ENCODE measurements around the gene IL10.
A peak's percentile ranks its signal among the peaks of the same experiment; 100 is the strongest.
"Not testable (repeated sequence)": the region's sequence is repeated elsewhere in the genome, so short reads cannot be mapped to it uniquely, and the experiment has no call there.

IL10 gene

DNA sequence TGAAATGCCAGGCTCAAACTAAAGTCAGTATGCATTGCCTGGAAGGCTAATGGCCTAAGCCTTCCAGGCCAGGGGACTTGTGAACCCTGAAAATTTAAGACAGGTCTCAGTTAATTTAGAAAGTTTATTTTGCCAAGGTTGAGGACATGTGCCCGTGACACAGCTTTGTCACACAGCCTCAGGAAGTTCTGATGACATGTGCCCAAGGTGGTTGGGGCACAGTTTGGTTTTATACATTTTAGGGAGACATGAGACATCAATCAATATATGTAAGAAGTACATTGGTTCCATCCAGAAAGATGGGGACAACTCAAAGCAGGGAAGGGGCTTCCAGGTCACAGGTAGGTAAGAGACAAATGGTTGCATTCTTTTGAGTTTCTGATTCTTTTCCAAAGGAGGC is 6.5 kb downstream of the IL10 start:
- DNase-seq (ENCODE audit: low read depth in 2 of 2), result not testable (repeated sequence)

DNA sequence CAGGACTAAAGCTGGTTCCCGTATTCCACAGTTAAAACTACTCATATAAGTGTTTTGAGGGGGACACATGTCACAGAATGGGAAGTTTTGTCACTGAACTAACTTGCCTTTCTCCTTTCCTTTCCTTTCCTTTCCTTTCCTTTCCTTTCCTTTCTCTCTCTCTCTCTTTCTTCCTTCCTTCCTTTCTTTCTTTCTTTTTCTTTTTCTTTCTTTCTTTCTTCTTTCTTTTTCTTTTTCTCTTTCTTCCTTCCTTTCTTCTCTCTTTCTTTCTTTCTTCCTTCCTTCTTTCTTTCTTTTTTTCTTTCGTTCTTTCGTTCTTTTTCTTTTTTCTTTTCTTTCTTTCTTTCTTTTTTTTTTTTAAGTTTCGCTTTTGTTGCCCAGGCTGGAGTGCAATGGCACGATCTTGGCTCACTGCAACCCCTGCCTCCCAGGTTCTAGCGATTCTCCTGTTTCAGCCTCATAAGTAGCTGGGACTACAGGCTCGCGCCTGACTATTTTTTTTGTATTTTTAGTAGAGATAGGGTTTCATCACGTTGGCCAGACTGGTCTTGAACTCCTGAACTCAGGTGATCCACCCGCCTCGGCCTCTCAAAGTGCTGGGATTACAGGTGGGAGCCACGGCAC is 9.4 kb downstream of the IL10 start:
- not testable (repeated sequence) for DNase-seq (ENCODE audit: low read depth in 2 of 2)

DNA sequence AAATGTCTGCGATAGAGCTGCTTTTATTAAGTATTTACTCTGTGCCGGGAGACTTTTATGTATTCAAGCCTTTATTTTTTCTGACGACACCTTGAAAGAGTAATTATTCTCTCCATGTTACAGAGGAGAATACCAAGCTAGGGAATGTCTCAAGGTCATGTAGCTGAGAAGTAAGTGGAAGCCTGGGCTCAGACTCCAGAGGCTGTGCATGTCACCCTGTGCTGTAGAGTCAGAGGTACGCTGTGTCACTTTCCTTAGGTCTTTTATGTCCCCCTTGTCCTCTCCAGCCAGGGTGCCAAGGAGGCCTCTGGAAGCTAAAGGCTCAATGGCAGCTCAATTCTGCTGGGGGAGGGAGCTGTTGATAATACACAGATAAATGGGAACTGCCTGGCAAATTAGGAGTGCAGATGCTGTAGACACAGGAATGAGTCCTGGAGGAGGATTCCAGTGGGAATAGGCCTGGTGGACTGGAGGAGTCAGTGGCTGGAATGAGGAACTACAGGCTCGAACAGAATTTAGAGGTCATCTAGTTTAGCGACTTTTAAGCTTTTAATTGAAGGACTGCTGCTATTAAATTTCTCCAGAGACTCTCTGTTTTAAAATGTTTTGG is 11.0 kb downstream of the IL10 start:
- no peak for DNase-seq (ENCODE audit: low read depth in 2 of 2)

DNA sequence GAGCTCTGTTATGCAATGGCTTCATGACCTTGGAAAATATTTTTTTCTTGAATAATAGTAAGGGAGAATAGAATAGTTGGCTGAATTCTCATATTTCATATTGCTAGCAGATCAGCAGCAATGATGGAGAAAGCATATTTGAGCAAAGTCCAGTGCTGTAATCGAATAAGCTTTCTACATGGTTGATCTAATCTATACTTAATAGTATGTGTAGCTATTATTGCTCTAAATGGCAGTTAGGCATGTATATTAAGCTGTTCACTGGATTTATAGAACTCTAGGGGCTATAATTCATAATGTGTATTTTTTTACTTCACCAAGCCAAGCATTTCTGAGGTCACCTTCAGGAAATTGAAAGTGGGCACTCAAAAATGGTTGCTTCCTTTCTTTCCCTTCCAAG is 11.7 kb downstream of the IL10 start:
- DNase-seq (ENCODE audit: low read depth in 2 of 2), result no peak

DNA sequence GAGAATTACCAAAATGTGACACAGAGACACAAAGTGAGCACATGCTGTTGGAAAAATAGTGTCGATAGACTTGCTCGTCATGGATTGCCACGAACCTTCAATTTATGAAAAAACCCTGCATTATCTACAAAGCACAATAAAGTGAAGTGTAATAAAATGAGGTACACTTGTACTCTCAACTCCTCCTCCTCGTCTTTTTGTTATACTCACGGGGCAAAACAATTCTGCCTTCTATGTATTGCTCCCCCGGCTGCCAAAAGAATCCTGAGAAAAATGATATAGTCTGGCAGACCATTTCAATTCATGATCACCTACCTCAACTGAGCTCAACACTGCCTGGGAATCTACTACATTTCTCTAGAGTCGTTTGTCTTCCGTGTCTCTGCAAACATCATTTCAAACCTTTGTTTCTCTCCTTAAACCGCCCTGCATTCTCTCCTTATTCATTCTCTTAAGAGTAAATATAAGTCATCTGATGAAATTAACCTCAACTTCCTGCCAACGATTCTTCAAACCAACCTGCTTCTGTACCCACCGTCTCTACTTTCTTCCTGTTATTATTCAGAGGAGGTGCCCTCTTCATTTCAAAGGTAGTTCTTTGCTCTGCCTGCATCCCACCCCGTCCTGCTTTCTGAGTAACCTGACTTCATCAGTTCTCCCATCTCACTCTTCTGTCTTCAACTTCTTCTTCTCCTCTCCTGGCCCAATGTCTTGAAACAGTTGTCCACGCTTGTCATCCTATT is 14.6 kb downstream of the IL10 start:
- no peak for DNase-seq (ENCODE audit: low read depth in 2 of 2)

DNA sequence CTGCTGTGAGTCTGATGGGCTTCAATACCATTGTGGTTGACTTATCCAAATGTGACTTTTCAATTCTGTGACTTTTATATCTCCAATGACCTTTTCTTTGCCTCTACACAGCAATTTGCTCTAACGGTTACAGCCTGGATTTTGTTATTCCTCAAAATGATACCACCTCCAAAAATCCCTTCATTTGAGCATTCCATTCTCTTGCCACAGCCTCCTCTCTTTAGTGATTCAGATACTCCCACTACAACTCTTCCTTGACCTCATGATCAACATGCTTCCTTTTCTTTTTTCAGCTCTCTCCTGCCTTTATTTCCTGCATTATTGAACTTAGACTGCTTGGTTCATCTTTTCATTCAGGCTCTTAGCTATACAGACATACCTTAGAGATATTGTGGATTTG is 18.3 kb downstream of the IL10 start:
- DNase-seq (ENCODE audit: low read depth in 2 of 2), result no peak

DNA sequence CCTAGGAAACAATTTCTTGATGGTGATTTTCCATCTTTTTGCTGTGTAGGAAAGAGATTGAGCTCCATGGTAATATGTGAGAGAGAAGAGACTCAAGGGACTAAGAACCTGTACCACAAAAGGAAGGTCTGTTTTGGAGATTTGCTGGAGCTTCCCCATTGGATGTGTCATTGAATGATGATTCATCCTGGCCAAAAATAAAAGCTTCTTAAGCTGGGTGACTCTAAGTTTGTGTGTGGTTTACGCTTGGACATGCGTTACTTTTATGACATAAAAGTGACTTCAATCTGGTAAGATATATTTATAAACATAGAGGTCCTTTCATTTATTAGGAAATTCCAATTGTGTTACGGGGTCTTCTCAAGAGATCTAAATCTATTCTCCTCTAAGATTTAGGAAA is 19.2 kb downstream of the IL10 start:
- no peak for DNase-seq (ENCODE audit: low read depth in 2 of 2)

DNA sequence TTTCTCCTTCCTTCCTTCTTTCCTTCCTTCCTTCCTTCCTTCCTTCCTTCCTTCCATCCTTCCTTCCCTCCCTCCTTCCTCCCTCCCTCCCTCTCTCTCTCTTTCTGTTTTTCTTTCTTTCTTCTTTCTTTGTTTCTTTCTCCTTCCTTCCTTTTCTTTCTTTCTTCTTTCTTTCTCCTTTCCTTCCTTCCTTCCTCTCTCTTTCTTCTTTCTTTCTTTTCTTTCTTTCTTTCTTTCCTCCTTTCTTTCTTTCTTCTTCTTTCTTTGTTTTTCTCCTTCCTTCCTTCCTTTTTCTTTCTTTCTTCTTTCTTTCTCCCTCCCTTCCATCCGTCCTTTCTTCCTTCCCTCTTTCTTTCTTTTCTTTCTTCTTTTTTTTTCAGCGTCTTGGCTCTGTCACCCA is 19.8 kb downstream of the IL10 start:
- DNase-seq (ENCODE audit: low read depth in 2 of 2), result no peak

DNA sequence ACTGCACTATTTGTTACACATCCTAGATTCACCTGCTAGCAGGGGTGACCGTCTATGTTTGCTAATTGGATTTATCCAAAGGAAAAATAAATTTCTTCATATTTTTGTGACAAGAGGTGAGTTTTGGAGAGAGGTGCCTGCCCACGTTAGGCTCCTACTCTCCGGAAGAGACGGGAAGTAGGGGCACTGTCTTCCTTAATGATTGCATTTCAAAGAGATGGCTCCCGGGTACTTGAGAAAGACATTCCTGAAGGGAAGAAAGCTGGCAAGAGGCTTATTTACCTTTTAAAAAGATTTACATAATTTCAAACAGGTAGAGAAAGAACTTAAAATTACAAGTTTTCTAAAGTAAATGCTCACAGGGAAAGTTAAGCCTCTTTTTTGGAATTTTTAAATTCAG is 20.4 kb downstream of the IL10 start:
- no peak for DNase-seq (ENCODE audit: low read depth in 2 of 2)

DNA sequence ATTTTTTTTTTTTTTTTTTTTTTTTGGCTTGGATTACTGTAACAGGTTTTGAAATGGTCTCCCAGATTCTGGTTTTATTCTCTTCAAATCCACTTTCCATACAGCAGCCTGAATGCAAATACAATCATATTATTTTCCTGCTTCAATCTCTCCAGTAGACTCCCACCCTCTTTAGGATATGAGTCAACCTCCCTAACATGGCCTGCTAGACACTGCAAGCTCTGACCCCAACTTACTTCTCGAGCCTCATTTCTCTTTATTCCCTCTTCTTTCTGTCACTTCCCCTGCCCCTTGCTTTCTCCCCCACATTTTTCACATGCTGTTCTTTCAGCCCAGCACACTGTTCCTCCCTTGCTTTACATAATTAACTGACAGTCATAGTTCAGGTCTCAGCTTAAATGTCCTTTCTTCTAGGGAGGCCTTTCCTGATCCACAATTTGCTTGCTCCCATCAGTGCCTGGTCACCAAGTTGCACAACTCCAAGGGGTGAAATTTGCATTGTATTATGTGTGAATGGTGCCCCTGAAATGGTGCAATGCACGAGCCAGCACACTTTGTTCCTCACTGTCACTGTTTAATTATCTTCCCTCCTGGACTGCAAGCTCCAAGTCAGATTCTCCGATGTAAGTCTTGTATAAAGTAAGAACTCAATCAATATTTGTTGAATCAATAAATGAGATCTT is 23.8 kb downstream of the IL10 start:
- DNase-seq (ENCODE audit: low read depth in 2 of 2), result no peak

DNA sequence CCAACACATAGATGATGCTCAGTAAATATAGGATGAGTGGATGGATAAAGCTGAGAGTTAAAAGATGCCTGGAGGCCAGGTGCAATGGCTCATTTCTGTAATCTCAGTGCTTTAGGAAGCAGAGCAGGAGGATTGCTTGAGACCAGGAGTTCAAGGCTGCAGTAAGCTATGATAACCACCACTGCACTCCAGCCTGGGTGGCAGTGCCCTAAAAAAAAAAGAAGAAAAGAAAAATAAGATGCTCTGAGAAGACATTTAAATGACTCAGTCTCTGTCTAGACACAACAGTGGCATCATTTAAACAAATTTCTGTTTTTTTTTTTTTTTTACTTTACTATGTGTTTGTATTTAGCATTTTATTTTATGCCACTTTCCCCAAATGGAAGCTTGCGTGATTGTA is 27.0 kb downstream of the IL10 start:
- no peak for DNase-seq (ENCODE audit: low read depth in 2 of 2)

DNA sequence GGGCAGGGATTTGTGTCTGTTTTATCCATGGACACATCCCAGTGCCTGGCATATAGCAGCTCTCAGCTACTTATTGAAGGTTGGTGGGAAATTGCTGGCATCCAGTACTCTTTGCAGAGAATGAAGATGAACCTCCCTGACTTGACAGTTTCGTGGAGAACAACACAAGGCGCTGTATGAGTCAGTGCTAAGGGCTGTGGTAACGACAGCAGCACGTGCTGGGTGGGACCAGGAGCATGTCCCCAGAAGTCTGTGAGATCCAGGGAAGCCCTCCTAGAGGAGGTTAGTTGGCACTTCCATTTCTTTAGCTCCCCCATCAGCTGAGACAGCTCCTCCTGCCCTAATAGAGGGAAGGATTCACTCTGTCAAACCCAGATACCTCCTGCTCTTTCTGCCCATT is 27.6 kb downstream of the IL10 start:
- no peak for DNase-seq (ENCODE audit: low read depth in 2 of 2)

DNA sequence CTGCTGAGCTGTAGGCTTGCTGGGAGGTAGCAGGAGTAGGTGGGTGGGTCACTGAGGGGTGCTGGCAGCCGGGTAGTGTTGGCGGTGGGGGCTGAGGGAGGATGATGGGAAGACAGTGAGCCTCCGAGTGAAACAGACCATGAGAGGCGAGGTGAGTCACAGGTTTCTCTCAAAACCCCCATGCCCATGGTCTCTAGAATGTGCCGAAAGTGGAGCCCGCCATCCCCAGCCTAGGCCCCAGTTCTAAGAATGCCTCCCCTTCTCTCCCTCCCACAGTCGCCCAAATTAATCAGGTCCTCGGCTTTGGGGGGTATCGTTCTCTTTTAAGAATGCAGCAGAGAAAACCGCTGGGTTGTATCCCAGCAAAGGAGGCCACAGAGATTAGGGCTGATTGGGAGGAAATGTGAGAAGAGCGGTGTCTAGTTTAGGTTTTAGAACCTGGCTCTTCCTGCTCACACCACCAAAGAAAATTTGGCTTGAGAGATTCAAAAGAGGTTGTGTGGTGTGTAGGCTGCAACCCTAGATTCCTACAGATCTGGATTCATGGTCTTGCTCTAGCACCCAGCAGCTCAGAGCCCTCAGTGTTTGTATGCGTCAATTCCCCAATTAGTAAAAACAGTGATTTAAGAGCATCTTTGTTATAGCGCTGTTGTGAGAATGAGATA is 29.4 kb downstream of the IL10 start:
- DNase-seq (ENCODE audit: low read depth in 2 of 2), result no peak

DNA sequence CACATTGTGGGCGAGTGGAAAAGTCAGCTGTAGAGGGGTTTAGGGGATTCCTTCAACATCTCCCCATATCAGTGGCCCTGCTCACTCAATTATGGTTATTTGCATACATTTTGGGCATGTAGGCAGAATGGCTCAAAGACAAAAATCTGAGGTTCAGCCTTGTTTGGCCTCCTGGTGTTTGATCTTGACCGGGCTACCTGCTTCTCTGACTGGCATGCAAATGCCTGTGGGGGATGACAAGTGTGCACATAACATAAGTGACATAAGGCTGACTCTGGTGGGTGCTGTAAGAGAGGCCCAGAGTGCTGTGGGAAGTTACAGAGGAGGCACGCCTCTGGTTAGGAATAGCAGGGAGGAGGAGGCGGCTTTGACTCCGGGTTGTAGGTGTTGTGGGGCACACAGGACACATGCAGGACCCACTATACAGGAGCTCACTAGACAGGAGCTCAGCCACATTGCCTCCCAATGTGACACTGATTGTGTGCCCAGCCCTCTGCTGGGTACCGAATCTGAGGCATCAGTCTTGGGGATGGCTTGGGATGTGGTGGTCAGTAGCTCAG is 31.1 kb downstream of the IL10 start:
- DNase-seq (ENCODE audit: low read depth in 2 of 2), result no peak

DNA sequence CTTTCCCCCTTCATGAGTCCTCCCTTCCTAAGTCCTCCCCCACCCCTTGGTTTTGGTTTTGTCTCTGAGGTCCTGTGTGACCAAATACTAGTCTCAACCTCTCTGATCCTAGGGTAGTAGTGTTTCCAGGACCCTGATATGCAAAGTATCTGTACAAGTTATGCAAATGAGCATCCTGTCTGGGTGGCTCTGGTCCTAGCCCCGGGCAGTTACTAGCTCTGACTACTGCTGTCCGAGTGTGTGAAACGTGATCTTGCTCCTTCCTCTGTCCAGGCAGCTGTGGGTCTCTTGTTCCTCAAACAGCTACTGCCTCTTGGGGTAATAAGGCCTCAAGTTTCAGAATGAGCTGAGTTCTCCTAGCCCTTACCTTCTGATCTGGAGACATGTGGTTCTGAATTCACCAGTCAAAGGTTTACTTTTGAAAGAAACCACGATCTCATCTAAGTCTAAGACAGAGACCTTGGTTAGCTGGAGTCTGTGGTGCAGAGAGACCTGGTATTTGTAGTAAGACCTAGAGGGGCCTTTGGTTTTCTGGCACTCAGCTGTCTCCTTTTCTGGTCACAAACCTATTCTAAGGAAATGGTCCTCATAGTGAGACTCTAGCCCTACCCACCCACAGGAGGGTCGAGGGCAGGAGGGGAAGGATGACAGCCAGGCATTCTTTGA is 32.8 kb downstream of the IL10 start:
- DNase-seq (ENCODE audit: low read depth in 2 of 2), result no peak

DNA sequence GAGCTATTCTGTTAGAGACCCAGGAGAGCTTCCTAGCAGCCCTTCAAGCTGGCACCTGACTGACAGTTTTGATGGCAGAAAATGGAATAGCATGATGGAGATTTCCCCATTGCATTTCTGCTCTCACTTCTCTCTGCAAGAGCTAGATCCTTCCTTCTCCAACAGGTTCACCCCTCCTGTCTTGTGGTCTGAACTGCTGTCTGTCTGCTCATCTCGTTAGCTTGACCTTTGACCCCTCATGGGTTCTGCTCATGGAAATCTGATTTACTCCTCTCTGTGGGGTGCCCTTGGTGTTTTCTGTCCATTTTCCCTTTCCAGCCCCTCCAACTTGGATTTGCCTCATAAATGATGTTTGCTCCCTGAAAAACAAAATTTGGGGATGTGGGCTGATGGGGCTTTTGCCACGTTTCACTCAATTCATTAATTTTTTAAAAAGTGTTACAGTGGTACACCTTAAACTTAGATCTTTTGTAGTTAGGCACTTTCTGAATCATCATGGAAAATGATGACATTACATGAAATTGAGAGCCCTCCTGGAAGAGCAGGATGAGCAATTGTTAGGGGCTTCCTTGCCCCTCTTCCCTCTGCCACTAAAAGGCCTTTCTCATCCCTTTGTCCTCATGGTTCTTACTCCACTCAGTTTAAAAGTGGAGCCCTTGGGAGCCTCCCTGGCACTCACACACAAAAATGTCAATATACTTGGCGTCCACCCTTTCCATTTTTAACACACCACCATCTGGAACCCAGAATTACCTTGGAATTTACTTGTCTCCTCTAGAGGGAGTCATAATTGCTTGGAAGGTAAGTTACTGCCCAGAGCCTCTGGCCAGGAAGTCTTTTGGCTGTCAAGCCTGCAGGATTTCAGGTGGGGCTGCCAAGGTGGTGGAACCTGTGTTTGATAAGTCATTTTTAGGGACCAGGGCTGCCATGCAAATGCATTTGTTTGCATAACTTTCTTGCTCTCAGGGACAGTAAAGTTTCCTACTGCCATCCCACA is 33.6 kb downstream of the IL10 start:
- DNase-seq (ENCODE audit: low read depth in 2 of 2), result no peak

DNA sequence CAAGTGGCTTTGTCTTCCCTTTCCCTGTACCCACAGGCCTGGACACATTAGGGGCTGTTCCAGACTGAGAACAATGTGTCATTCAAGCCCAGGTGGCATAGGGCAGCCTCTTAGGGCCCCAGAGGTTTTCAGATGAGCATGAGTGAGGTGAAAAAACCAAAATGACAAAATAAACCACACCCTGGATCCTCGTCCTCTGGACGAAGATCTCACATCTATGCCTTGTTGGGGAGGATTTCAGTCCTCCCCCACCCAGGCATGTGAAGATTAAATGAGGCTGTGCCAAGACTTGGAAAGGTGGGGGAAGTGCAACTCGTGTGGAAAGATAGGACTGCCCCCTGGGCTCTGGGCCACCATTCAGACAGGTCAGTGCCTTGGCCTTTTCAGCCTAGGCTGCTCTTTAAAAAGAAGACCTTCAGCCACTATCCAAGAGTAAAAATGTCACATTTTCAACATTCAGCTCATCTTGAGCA is 34.5 kb downstream of the IL10 start:
- no peak for DNase-seq (ENCODE audit: low read depth in 2 of 2)

DNA sequence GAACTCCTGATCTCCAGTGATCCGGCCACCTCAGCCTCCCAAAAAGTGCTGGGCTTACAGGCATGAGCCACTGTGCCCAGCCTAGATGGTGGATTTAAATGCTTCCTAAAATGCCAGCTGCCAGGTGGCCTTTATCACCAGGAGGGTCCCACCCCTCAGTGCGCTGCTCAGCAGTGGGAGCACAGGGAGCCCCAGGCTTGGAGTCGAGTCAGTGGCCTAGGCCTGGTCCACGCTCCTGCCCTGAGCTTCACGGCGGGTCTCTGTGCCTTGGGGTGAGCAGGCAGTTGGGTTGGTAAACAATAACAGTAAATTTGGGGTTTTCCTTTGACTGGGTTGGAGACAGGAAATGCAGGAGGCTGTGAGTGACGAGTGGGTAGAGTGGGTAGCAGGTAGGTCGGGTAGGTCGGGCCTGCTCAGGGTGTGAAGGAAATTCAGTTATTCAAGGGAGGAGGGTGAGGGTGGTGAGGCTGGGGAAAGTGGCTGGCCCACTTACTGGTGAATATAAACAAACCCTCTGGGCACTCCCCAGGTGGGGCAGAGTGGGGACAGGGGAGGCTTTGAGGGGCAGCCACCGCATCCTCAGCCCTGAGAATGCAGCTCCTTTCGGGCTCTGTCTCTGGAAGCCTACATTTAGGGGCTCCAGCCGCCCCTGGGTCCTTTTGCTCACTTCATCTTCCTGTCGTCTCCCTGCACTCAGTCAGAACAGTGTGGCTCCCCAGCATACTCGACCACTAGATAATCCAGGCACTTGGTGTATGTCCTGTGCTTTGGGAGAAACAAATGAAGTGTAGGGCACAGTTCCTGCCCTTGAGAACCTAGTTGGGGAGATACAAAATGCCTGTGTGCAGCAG is 35.2 kb downstream of the IL10 start:
- DNase-seq (ENCODE audit: low read depth in 2 of 2), result peak in 1 of 2 donors; percentile 17

DNA sequence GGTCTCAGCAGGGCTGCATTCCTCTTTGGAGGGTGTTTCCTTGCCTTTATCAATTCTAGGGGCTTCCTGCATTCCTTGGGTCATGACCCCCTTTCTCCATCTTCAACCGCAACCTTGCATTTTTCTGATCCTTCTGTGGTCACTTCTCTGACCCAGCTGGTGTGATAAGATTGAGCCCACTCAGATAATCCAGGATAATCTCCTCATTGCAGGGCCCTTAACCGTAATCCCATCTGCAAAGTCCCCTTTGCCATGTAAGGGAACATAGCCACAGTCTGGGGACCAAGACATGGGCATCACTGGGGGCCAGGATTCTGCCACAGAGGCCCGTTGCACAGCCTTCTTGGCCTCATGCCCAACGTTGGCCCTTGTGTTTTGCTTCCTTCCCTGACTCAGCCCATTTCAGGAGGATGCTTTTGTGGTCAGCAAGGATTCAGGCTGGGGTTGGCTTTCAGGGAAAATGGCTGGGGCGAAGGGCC is 36.7 kb downstream of the IL10 start:
- DNase-seq (ENCODE audit: low read depth in 2 of 2), result no peak

All from stimulated activated CD8-positive, alpha-beta memory T cell treated with anti-CD3 and anti-CD28 coated beads, Interleukin-7, amount 100 ng/mL, for 1 hour (primary cell).